Retina (tissue), 1 donor: Measurements from ENCODE around the gene PPAT.
A peak's percentile ranks its signal among the peaks of the same experiment; 100 is the strongest.
"Not testable (repeated sequence)": the region's sequence is repeated elsewhere in the genome, so short reads cannot be mapped to it uniquely, and the experiment has no call there.

Source experiments
- DNase-seq: peaks from one replicate; pipeline ENCODE4 v3.0.0-alpha.2; 2016

Gene PPAT

GRCh38 chr4:56435140-56435926, at the start of gene PPAT:
Gene PPAT (minus strand): TSS chr4:56435615. CDS start chr4:56435477, 138 bp downstream.
- DNase-seq: peak; percentile 99

DNA sequence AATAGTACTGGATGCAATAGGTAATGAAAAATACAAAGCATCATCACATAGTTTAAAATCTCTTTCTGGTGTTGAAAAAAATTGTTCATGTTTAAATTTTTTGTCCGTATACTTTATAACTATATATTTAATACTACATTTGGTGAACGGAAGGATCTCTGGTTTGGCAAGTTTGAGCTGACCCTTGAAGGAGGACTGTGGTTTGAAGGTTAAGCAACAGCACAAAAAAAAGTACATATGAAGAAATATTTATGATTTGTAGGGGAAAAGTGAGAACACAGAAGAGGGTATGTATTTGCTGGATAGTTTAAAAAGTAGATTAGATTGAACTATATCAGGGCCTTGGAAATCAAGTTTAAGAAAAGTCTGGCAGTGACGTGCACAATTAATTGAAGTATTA, 45.3 kb upstream of the PPAT start:
- no peak for DNase-seq

DNA sequence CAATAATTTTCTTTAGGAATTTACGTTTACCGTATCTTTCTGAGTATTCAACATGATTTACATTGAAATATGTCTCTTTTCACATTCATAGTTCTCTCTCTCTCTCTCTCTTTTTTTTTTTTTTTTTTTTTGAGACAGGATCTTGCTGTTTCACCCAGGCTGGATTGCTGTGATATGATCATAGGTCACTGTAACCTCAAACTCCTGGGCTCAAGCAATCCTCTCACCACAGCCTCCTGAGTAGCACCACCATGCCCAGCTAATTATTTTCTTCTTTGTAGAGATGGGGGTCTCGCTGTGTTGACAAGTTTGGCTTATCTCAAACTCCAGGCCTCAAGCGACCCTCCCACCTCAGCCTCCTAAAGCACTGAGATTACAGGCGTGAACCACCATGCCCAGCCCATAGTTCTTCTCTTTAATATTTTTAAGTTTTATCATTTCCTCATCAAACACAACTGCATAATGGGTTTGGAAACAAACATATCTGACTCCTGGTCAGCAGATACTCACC, 41.8 kb upstream of the PPAT start:
- no peak for DNase-seq

DNA sequence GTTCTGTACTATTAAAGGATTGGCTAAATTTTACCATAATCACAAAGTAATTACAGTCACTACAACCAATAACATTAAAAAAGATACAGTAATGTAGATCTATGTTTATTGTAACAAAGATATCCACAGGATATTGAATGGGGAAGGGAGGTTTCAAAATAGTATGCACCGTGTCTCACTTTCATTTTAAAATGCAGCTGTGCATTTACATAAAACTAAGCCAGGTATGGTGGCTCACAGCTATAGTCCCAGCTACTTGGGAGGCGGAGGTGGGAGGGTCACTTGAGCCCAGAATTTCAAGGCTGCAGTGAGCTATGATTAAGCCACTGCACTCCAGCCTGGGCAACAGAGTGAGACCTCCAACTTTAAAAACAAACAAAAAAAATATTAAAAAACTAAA, 40.5 kb upstream of the PPAT start:
- no peak for DNase-seq

DNA sequence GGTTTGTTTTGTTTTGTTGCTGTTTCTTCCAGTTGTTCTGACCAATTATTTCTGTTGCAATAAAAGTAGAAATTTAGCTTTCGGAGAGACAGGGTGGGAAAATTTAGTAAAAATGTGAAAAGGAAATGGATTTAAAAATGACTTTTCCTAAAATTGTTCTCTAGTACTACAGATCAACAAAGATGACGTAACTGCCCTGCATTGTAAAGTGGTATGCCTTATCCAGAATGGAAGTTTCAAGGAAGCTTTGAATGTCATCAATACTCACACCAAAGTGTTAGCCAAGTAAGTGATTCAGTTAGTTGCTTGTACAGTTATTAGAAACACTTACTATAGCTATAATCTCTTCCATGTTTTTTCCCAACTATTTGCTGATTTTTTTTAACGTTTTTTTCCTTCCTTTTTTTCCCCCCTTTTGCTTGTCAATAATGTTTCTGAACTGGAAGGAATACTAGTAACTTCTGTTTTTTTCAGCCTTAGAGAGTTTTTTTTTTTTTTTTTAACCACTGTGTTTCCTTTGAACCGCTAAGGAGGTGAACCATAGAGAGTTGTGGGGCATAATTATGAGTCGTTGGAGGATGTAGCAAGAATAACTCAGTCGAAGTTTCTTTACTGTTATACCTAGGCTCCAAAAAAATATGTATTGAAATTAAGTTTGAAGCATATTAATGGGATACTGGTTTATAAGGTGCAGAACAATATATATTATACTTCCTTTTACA, 34.2 kb upstream of the PPAT start:
- DNase-seq: no peak

GRCh38 chr4:56468097-56468422, 32.6 kb upstream of the PPAT start:
- DNase-seq: no peak

GRCh38 chr4:56467284-56468096, 32.1 kb upstream of the PPAT start, which contains the start of gene SRP72:
Gene SRP72 (plus strand): TSS chr4:56467617. CDS start chr4:56467636, 19 bp downstream.
- DNase-seq: peak; percentile 93

- no peak for DNase-seq
Observed at GRCh38 chr4:56466910-56467283, 31.5 kb upstream of the PPAT start.

GRCh38 chr4:56466296-56466761, 30.9 kb upstream of the PPAT start:
- peak; percentile 13 for DNase-seq

GRCh38 chr4:56465599-56466295, 30.3 kb upstream of the PPAT start:
- peak; percentile 3 for DNase-seq

- DNase-seq: no peak
Observed at GRCh38 chr4:56464581-56464980, 29.2 kb upstream of the PPAT start.

DNA sequence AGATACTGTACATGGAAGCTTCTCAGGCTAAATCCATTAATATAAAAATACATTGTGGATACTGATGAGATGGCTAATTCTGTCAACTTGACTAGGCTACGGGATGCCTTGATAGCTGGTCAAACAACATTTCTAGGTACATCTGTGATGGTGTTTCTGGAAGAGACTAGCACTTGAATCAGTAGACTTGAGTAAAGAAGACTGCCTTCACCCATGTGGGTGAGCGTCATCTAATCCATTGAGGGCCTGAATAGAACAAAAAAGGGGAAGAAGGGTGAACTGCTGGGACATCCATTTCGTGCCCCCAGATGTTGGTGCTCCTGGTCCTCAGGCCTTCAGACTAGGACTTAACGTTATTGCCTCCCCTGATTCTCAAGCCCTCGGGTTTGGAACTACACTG, 28.3 kb upstream of the PPAT start:
- no peak for DNase-seq

DNA sequence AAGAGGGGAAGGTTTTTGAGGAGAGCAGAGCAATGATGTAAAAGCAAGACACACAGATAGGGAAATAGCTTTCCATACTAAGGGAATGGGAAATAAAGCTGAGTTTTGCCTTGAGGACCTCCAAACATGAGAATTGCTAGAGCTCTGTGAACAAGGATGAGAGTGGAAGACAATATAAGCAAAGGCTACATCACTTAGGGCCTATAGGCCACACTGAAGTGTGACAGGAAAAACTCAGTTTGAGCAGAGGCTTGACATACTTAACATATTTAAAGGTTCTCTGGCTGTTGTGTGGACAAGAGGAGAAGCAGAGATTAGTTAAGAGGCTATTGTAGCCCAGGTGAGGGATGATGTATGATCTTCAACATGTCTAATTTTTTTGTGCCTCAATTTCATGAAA, 26.7 kb upstream of the PPAT start:
- DNase-seq: no peak

GRCh38 chr4:56460085-56460484, 24.7 kb upstream of the PPAT start:
- no peak for DNase-seq

- DNase-seq: no peak
Observed at GRCh38 chr4:56450342-56450741, 14.9 kb upstream of the PPAT start.

DNA sequence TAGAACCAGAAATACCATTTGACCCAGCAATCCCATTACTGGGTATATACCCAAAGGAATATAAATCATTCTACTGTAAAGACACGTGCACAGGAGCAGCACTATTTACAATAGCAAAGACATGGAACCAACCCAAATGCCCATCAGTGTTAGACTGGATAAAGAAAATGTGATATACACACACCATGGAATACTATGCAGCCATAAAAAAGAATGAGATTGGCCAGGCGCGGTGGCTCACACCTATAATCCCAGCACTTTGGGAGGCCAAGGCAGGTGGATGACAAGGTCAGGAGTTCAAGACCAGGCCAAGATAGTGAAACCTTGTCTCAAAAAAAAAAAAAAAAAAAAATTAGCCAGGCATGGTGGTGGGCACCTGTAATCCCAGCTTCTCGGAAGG, 14.1 kb upstream of the PPAT start:
- not testable (repeated sequence) for DNase-seq

- DNase-seq: no peak
Observed at GRCh38 chr4:56448301-56448700, 12.9 kb upstream of the PPAT start.

DNA sequence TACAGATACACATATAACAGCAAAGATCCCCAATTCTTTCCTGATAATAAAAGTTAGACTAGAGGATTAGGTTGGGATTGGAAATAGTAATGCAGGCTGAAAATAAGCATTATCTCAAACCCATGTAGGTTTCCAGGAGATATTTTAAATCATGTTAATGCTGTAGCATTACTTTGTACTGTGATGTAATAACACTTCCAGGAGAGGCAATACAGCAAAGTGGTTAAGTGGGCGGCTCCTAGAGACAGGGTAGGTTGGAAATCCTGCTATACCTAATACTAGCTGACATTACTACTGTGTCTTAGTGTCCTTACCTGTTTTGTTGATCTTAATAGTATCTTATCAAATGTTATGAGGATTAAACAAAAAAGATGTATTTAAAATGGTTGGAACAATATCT, 10.3 kb upstream of the PPAT start:
- no peak for DNase-seq

DNA sequence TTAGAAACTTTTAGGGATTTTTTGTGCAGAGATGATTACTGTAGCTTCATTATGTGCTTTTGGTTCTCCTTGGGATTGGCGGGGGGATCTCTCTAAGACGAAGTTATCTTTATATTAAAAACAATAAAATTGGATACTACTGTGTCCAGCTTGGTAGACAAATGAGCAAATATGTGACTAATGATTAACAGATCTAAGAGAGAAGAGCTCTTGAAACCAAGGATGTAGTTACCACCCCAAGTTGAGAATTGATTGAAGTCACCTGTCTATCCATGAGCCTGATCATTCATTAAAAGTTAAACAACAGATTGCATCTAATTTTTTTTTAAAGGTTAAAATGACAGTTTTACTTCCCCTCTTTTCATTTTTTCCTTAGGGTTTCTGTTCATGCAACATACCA, 9.3 kb upstream of the PPAT start:
- DNase-seq: no peak

- no peak for DNase-seq
Observed at GRCh38 chr4:56440983-56441382, 5.6 kb upstream of the PPAT start.

DNA sequence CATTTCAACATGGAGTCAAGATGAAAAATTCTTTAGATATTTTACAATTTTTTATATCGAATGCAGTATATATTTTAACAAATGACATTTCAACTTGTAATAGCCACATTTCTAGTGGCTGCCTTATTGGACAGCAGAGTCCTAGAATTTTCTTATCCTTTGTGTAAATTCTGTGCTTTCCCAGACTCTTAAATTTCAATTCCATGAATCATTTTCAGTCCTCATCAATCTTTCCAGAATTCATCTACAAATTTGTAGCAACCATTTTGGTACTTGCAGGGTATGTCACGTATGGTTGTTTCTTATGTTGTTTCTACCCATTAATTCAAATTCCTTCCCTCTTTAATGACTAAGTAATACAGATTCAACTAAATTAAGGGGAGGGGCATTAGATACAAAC, 3.4 kb upstream of the PPAT start:
- DNase-seq: no peak

- DNase-seq: no peak
Observed at GRCh38 chr4:56434599-56435139, 746 bp downstream of the PPAT start.
